ENCODE measurements around the gene SHOC1. TPM values are rescaled to one million over a fixed set of nuclear protein-coding genes. Genes with fewer than 3 reads are reported as not detected.

SHOC1 gene
- total RNA-seq, 4 donors from 2014 or later: 0.17 to 1.4 (median 1.1) TPM

GRCh38 chr9:111838439-111838838, 43.7 kb upstream of the SHOC1 start:
- intact Hi-C loops (cut with DNase I; ENCODE audit: low total_unique reads): no loop called here
- H3K4me3 ChIP-seq (ENCODE audit: low read depth, poor library complexity, severe bottlenecking): no peak overlapping the region
- DNase-seq (ENCODE audit: low spot score in 2 of 2): no peak
- no peak for TF ChIP-seq POLR2A (IDR thresholded peaks at IDR 0.05)
- no peak for TF ChIP-seq CTCF (IDR thresholded peaks at IDR 0.05)
- 48 to 54% methylated on average over 2 of the region's 2 CpGs for WGBS, 2 donors

GRCh38 chr9:111836311-111836710, 41.6 kb upstream of the SHOC1 start:
- 70 to 72% methylated on average over 2 of the region's 2 CpGs for WGBS, 2 donors
- no peak overlapping the region for H3K4me3 ChIP-seq (ENCODE audit: low read depth, poor library complexity, severe bottlenecking)
- intact Hi-C loops (cut with DNase I; ENCODE audit: low total_unique reads): no loop called here
- no peak for TF ChIP-seq POLR2A (IDR thresholded peaks at IDR 0.05)
- TF ChIP-seq CTCF (IDR thresholded peaks at IDR 0.05): no peak
- no peak for DNase-seq (ENCODE audit: low spot score in 2 of 2)

- no peak for DNase-seq (ENCODE audit: low spot score in 2 of 2)
- no peak overlapping the region for H3K4me3 ChIP-seq (ENCODE audit: low read depth, poor library complexity, severe bottlenecking)
- intact Hi-C loops (cut with DNase I; ENCODE audit: low total_unique reads): no loop called here
- WGBS, 2 donors: 75% methylated on average over 4 of the region's 4 CpGs
- TF ChIP-seq CTCF (IDR thresholded peaks at IDR 0.05) (no peak), POLR2A (IDR thresholded peaks at IDR 0.05) (no peak)
Measured at GRCh38 chr9:111833941-111834340, 39.2 kb upstream of the SHOC1 start.

- TF ChIP-seq POLR2A (IDR thresholded peaks at IDR 0.05) (no peak), CTCF (IDR thresholded peaks at IDR 0.05) (no peak)
- intact Hi-C loops (cut with DNase I; ENCODE audit: low total_unique reads): no loop called here
- no peak for DNase-seq (ENCODE audit: low spot score in 2 of 2)
- H3K4me3 ChIP-seq (ENCODE audit: low read depth, poor library complexity, severe bottlenecking): no peak overlapping the region
- WGBS, 2 donors: 74 to 84% methylated on average over 2 of the region's 2 CpGs
Measured at GRCh38 chr9:111832449-111832848, 37.7 kb upstream of the SHOC1 start.

- no peak for DNase-seq (ENCODE audit: low spot score in 2 of 2)
- 36 to 63% methylated on average over 5 of the region's 5 CpGs for WGBS, 2 donors
- no peak overlapping the region for H3K4me3 ChIP-seq (ENCODE audit: low read depth, poor library complexity, severe bottlenecking)
- intact Hi-C loops (cut with DNase I; ENCODE audit: low total_unique reads): no loop called here
- TF ChIP-seq CTCF (IDR thresholded peaks at IDR 0.05): no peak
- TF ChIP-seq POLR2A (IDR thresholded peaks at IDR 0.05): no peak
Measured at GRCh38 chr9:111831371-111832108, 36.8 kb upstream of the SHOC1 start.

GRCh38 chr9:111828193-111828592, 33.5 kb upstream of the SHOC1 start:
- 54 to 59% methylated on average over 4 of the region's 4 CpGs for WGBS, 2 donors
- no peak for TF ChIP-seq CTCF (IDR thresholded peaks at IDR 0.05)
- TF ChIP-seq POLR2A (IDR thresholded peaks at IDR 0.05): no peak
- intact Hi-C loops (cut with DNase I; ENCODE audit: low total_unique reads): no loop called here
- no peak for DNase-seq (ENCODE audit: low spot score in 2 of 2)
- H3K4me3 ChIP-seq (ENCODE audit: low read depth, poor library complexity, severe bottlenecking): no peak overlapping the region

All from lower leg skin (tissue), 4 donors.